ENCODE measurements around the gene HSFX4. TPM values are rescaled to one million over a fixed set of nuclear protein-coding genes. Genes with fewer than 3 reads are reported as not detected.
"Not testable (repeated sequence)": the region's sequence is repeated elsewhere in the genome, so short reads cannot be mapped to it uniquely, and the experiment has no call there.

The HSFX4 gene
- total RNA-seq, 2 donors from 2014 or later: not detected

- peak; percentile 90 for DNase-seq (ENCODE audit: low spot score)
- H3K4me3 ChIP-seq: peak overlapping the region; percentile 56
- H3K27me3 ChIP-seq (replicated peaks; ENCODE audit: insufficient read depth): no peaks in the 10 kb centered on the region
- no peaks in the 10 kb centered on the region for H3K9me3 ChIP-seq
- intact Hi-C loops (cut with DNase I): no loop called here
- no peak for TF ChIP-seq POLR2A (IDR thresholded peaks at IDR 0.05)
- no peak for TF ChIP-seq POLR2AphosphoS5 (IDR thresholded peaks at IDR 0.05)
- no peak for TF ChIP-seq CTCF (IDR thresholded peaks at IDR 0.05)
- H3K4me1 ChIP-seq (replicated peaks): no peaks in the 10 kb centered on the region
- peak overlapping the region; percentile 92 to 93 for H3K27ac ChIP-seq
- under 1% methylated on average over 29 of the region's 50 CpGs for WGBS
- H3K36me3 ChIP-seq: no peaks in the 10 kb centered on the region
Observed at GRCh38 chrX:149938881-149939654, 9.7 kb downstream of the HSFX4 start.

GRCh38 chrX:149939655-149939904, 10.2 kb downstream of the HSFX4 start:
- H3K27me3 ChIP-seq (replicated peaks; ENCODE audit: insufficient read depth): no peaks in the 10 kb centered on the region
- TF ChIP-seq POLR2A (IDR thresholded peaks at IDR 0.05) (no peak), CTCF (IDR thresholded peaks at IDR 0.05) (no peak), POLR2AphosphoS5 (IDR thresholded peaks at IDR 0.05) (no peak)
- 1% methylated on average over 14 of the region's 17 CpGs for WGBS
- H3K4me3 ChIP-seq: peak overlapping the region; percentile 37 to 41
- no peaks in the 10 kb centered on the region for H3K4me1 ChIP-seq (replicated peaks)
- intact Hi-C loops (cut with DNase I): no loop called here
- no peaks in the 10 kb centered on the region for H3K36me3 ChIP-seq
- no peak for DNase-seq (ENCODE audit: low spot score)
- H3K27ac ChIP-seq: peak overlapping the region; percentile 92 to 93
- H3K9me3 ChIP-seq: no peaks in the 10 kb centered on the region

- DNase-seq (ENCODE audit: low spot score): peak; percentile 93
- peak overlapping the region; percentile 37 to 41 for H3K4me3 ChIP-seq
- H3K9me3 ChIP-seq: no peaks in the 10 kb centered on the region
- no peaks in the 10 kb centered on the region for H3K27me3 ChIP-seq (replicated peaks; ENCODE audit: insufficient read depth)
- TF ChIP-seq POLR2AphosphoS5 (IDR thresholded peaks at IDR 0.05) (peak; percentile 39), POLR2A (IDR thresholded peaks at IDR 0.05) (peak; percentile 27), CTCF (IDR thresholded peaks at IDR 0.05) (no peak)
- H3K36me3 ChIP-seq: no peaks in the 10 kb centered on the region
- intact Hi-C loops (cut with DNase I): no loop called here
- WGBS: 1% methylated on average over 27 of the region's 27 CpGs
- peak overlapping the region; percentile 92 to 93 for H3K27ac ChIP-seq
- no peaks in the 10 kb centered on the region for H3K4me1 ChIP-seq (replicated peaks)
Observed at GRCh38 chrX:149939905-149940673, 10.7 kb downstream of the HSFX4 start.

- H3K4me1 ChIP-seq (replicated peaks); H3K9me3 ChIP-seq; H3K36me3 ChIP-seq; H3K27me3 ChIP-seq (replicated peaks; ENCODE audit: insufficient read depth); intact Hi-C loops (cut with DNase I); H3K4me3 ChIP-seq; H3K27ac ChIP-seq; DNase-seq (ENCODE audit: low spot score): not testable (repeated sequence)
- TF ChIP-seq CTCF (IDR thresholded peaks at IDR 0.05): peak in 3 of 4 experiments; percentile 34 to 66 (median 61)
- WGBS: 12% methylated on average over 8 of the region's 11 CpGs
Observed at GRCh38 chrX:149940674-149941024, 11.3 kb downstream of the HSFX4 start.

- DNase-seq (ENCODE audit: low spot score); H3K27ac ChIP-seq: not testable (repeated sequence)
Observed at GRCh38 chrX:149945087-149945670, 15.8 kb downstream of the HSFX4 start.

GRCh38 chrX:149945820-149946219, 16.4 kb downstream of the HSFX4 start:
- H3K4me3 ChIP-seq; H3K36me3 ChIP-seq; H3K9me3 ChIP-seq; H3K27me3 ChIP-seq (replicated peaks; ENCODE audit: insufficient read depth); H3K4me1 ChIP-seq (replicated peaks); intact Hi-C loops (cut with DNase I); DNase-seq (ENCODE audit: low spot score); H3K27ac ChIP-seq: not testable (repeated sequence)
- WGBS: 93% methylated on average over 7 of the region's 9 CpGs

More at GRCh38 chrX:149945087-149945670, 15.8 kb downstream of the HSFX4 start:
- H3K4me1 ChIP-seq (replicated peaks); intact Hi-C loops (cut with DNase I); H3K9me3 ChIP-seq; H3K36me3 ChIP-seq; H3K4me3 ChIP-seq; H3K27me3 ChIP-seq (replicated peaks; ENCODE audit: insufficient read depth): not testable (repeated sequence)
- 78% methylated on average over 11 of the region's 11 CpGs for WGBS

- H3K4me1 ChIP-seq (replicated peaks); H3K27me3 ChIP-seq (replicated peaks; ENCODE audit: insufficient read depth); H3K9me3 ChIP-seq; DNase-seq (ENCODE audit: low spot score); intact Hi-C loops (cut with DNase I); H3K27ac ChIP-seq; H3K36me3 ChIP-seq; H3K4me3 ChIP-seq: not testable (repeated sequence)
- WGBS: no CpG with 5 or more reads among the region's 3 CpGs
Observed at GRCh38 chrX:149946932-149947331, 17.6 kb downstream of the HSFX4 start.
